ENCODE measurements around the gene PRSS57.
"Not testable (repeated sequence)": the region's sequence is repeated elsewhere in the genome, so short reads cannot be mapped to it uniquely, and the experiment has no call there.

Gene PRSS57

GRCh38 chr19:731000-731399, 35.7 kb upstream of the PRSS57 start:
- Mint-ChIP-seq H3K9me3 (no peaks in the 10 kb centered on the region), H3K27ac (ENCODE audit: low read depth) (no peak overlapping the region), H3K27me3 (no peaks in the 10 kb centered on the region), H3K36me3 (ENCODE audit: insufficient read depth) (peaks cover 7% of the 10 kb centered on the region), H3K4me3 (no peak overlapping the region), H3K4me1 (peaks cover 14% of the 10 kb centered on the region)
- no peak for ATAC-seq (replicated peaks; ENCODE audit: extremely low read depth, poor library complexity, severe bottlenecking)
- DNase-seq (ENCODE audit: low spot score in 2 of 2): no peak

DNA sequence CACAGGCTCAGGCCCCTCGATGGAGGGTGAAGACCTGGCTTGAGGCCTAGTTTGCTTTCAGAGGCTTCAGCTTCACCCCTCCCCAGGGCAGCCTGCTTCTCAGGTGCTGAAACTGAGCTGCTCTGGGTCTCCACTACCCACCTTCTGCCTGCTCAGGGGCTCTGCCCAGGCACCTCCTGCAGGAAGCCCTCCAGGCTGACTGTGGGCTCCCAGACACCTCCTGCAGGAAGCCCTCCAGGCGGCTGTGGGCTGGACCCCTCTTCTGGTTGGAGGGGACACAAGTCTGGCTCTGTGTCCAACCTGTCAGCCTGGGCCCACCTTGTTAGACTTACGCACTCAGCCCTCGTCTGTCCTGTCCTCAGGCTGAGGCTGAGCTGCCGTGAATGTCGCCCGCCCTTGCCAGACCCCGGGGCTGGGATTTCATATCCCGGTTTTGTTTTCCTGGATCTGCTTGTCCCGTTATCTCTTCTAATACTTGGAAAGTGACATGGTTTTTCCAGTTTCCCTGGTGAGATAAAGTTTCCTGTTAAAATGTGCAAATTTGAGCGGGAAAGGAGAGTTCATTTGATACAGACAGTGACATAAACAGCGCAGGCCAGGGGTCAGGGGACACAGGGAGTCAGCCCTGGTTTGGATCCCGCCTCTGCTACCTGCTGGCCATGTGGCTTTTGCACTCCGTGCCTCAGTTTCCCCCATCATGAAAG, 34.9 kb upstream of the PRSS57 start:
- no peak overlapping the region for H3K27ac Mint-ChIP-seq (ENCODE audit: low read depth)
- DNase-seq (ENCODE audit: low spot score in 2 of 2) (no peak), ATAC-seq (replicated peaks; ENCODE audit: extremely low read depth, poor library complexity, severe bottlenecking) (no peak)
- no peaks in the 10 kb centered on the region for H3K27me3 Mint-ChIP-seq
- H3K9me3 Mint-ChIP-seq: no peaks in the 10 kb centered on the region
- no peak overlapping the region for H3K4me3 Mint-ChIP-seq
- peaks cover 14% of the 10 kb centered on the region for H3K4me1 Mint-ChIP-seq
- H3K36me3 Mint-ChIP-seq (ENCODE audit: insufficient read depth): peaks cover 7% of the 10 kb centered on the region

DNA sequence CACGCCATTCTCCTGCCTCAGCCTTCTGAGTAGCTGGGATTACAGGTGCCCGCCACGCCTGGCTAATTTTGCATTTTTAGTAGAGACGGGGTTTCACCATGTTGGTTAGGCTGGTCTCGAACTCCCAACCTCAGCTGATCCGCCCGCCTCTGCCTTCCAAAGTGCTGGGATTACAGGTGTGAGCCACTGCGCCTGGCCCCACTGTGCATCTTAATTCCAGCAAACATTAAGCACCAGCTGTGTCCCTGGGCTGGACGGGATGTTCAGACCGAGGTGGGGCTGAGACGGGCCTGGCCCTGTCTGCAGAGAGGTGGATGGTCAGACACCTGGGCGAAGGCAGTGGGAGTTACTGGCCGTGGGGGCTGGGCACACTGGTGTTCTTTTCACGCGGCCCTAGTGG, 34.3 kb upstream of the PRSS57 start:
- ATAC-seq (replicated peaks; ENCODE audit: extremely low read depth, poor library complexity, severe bottlenecking): not testable (repeated sequence)
- peaks cover 14% of the 10 kb centered on the region for H3K4me1 Mint-ChIP-seq

GRCh38 chr19:728011-728410, 32.8 kb upstream of the PRSS57 start:
- DNase-seq (ENCODE audit: low spot score in 2 of 2) (no peak), ATAC-seq (replicated peaks; ENCODE audit: extremely low read depth, poor library complexity, severe bottlenecking) (no peak)
- no peak overlapping the region for H3K27ac Mint-ChIP-seq (ENCODE audit: low read depth)
- H3K4me3 Mint-ChIP-seq: no peak overlapping the region
- H3K27me3 Mint-ChIP-seq: peaks cover 5% of the 10 kb centered on the region
- H3K4me1 Mint-ChIP-seq: peaks cover under 1% of the 10 kb centered on the region
- peaks cover 2% of the 10 kb centered on the region for H3K36me3 Mint-ChIP-seq (ENCODE audit: insufficient read depth)
- no peaks in the 10 kb centered on the region for H3K9me3 Mint-ChIP-seq

More for the DNA sequence above, 34.3 kb upstream of the PRSS57 start:
- H3K27ac Mint-ChIP-seq (ENCODE audit: low read depth); H3K9me3 Mint-ChIP-seq; DNase-seq (ENCODE audit: low spot score in 2 of 2); H3K4me3 Mint-ChIP-seq; H3K36me3 Mint-ChIP-seq (ENCODE audit: insufficient read depth); H3K27me3 Mint-ChIP-seq: not testable (repeated sequence)

DNA sequence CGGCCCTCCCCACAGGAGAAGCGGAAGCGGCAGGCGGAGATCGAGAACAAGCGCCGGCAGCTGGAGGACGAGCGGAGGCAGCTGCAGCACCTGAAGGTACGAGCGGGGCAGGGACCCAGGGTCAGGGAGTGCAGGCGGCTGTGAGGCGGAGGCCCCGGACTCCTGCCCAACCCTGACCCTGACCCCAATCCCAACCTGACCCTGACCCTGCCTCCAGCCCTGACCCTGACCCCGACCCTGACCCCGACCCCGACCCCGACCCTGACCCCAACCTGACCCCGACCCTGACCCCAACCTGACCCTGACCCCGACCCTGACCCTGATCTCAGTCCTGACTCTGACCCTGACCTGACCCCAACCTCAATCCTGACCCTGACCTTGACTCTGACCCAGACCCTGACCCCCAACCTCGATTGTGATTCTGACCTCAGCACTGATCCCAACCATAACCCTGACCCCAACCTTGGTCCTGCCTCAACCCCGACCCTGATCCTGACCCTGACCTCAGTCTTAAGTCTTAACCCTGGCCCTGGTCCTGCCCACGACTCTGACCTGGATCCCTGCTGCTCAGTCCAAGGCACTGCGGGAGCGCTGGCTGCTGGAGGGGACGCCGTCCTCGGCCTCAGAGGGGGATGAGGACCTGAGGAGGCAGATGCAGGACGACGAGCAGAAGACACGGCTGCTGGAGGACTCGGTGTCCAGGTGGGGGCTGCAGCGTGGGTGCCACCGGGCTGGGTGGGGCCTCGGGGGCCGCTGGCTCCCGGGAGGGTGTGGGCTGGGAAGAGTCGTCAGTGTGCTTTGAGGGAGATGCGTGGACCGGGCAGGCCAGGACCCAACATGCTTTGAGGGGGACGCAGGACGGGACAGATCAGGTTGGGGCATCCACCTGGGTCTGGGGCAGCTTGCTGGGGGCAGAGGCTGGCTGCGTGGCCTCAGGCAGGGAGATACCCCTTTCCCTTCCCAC, 32.0 kb upstream of the PRSS57 start:
- no peak for DNase-seq (ENCODE audit: low spot score in 2 of 2)
- Mint-ChIP-seq H3K27ac (ENCODE audit: low read depth) (no peak overlapping the region), H3K36me3 (ENCODE audit: insufficient read depth) (peaks cover 2% of the 10 kb centered on the region), H3K4me1 (no peaks in the 10 kb centered on the region), H3K4me3 (no peak overlapping the region), H3K9me3 (no peaks in the 10 kb centered on the region), H3K27me3 (peaks cover 12% of the 10 kb centered on the region)
- no peak for ATAC-seq (replicated peaks; ENCODE audit: extremely low read depth, poor library complexity, severe bottlenecking)

GRCh38 chr19:725461-726089, 30.3 kb upstream of the PRSS57 start:
- Mint-ChIP-seq H3K4me1 (no peaks in the 10 kb centered on the region), H3K4me3 (no peak overlapping the region), H3K9me3 (no peaks in the 10 kb centered on the region), H3K27me3 (peaks cover 15% of the 10 kb centered on the region), H3K36me3 (ENCODE audit: insufficient read depth) (no peaks in the 10 kb centered on the region), H3K27ac (ENCODE audit: low read depth) (no peak overlapping the region)
- no peak for ATAC-seq (replicated peaks; ENCODE audit: extremely low read depth, poor library complexity, severe bottlenecking)
- DNase-seq (ENCODE audit: low spot score in 2 of 2): no peak

- no peaks in the 10 kb centered on the region for H3K36me3 Mint-ChIP-seq (ENCODE audit: insufficient read depth)
- DNase-seq (ENCODE audit: low spot score in 2 of 2) (no peak), ATAC-seq (replicated peaks; ENCODE audit: extremely low read depth, poor library complexity, severe bottlenecking) (no peak)
- no peak overlapping the region for H3K4me3 Mint-ChIP-seq
- H3K27ac Mint-ChIP-seq (ENCODE audit: low read depth): no peak overlapping the region
- H3K27me3 Mint-ChIP-seq: peaks cover 18% of the 10 kb centered on the region
- no peaks in the 10 kb centered on the region for H3K4me1 Mint-ChIP-seq
- no peaks in the 10 kb centered on the region for H3K9me3 Mint-ChIP-seq
Observed at GRCh38 chr19:723714-724113, 28.5 kb upstream of the PRSS57 start.

GRCh38 chr19:723247-723646, 28.0 kb upstream of the PRSS57 start:
- ATAC-seq (replicated peaks; ENCODE audit: extremely low read depth, poor library complexity, severe bottlenecking) (no peak), DNase-seq (ENCODE audit: low spot score in 2 of 2) (no peak)
- no peaks in the 10 kb centered on the region for H3K36me3 Mint-ChIP-seq (ENCODE audit: insufficient read depth)
- no peak overlapping the region for H3K4me3 Mint-ChIP-seq
- H3K27ac Mint-ChIP-seq (ENCODE audit: low read depth): no peak overlapping the region
- H3K4me1 Mint-ChIP-seq: no peaks in the 10 kb centered on the region
- no peaks in the 10 kb centered on the region for H3K9me3 Mint-ChIP-seq
- H3K27me3 Mint-ChIP-seq: peaks cover 23% of the 10 kb centered on the region

DNA sequence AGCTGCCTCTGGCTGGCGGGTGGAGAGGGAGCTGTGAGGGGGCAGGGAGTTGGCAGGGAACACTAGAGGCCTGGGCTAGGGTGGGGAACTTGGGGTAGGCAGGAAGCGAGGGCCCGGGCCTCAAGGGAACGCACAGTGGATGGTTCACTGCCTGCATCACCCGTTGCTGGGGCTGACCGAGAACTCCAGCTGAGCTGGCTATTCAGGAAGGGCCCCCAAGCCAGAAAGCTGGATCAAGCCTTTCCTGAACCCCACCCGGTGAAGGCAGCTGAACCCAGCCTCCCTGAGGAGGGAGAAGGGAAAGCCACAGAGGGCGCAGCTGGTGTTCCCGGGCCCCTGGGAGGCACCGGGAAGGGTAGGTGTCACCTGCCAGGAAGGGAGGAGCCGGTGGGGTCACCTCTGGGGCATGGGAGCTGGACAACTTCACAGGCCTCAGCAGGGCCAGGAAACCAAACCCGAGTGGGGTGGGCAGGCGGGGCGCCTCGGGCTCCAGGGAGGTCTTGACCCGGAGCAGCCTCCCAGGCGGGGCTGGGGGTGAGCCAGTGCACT, 27.4 kb upstream of the PRSS57 start:
- Mint-ChIP-seq H3K4me3 (no peak overlapping the region), H3K9me3 (no peaks in the 10 kb centered on the region), H3K36me3 (ENCODE audit: insufficient read depth) (no peaks in the 10 kb centered on the region), H3K4me1 (no peaks in the 10 kb centered on the region), H3K27ac (ENCODE audit: low read depth) (no peak overlapping the region), H3K27me3 (peaks cover 29% of the 10 kb centered on the region)
- no peak for ATAC-seq (replicated peaks; ENCODE audit: extremely low read depth, poor library complexity, severe bottlenecking)
- DNase-seq (ENCODE audit: low spot score in 2 of 2): no peak

DNA sequence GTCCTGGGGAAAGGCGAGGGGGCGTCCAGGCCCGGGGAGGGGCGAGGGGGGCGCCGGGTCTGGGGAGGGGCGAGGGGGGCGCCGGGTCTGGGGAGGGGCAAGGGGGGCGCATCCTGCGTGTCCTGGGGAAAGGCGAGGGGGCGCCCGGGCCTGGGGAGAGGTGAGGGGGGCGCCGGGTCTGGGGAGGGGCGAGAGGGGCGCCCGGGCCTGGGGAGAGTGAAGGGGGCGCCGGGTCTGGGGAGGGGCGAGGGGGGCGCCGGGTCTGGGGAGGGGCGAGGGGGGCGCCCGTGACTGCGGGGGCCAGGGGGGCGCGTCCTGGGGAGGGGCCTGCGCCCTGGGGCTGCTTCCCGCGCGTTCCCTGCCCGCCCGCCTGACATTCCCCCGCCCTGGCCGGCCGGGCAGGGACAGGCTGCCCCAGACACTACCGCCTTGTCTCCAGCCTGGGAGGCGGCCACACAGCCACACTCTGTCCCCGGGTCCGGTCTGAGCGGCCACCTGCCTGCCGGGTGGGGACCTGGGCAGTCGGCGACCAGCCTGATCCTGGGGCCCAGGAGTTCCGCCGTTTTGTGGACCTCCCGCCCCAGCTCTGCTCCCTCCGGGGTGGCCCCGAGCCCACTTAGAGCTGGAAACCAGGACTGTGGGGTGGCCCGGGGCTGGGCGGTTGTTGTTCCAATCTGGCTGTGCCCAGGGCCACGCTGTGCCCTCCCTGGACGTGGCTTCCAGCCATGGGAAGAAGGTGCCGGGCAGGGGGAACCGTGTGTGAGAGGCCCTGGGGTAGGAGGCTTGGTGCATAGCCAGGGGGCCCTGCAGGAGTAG, 25.3 kb upstream of the PRSS57 start:
- Mint-ChIP-seq H3K4me1 (no peaks in the 10 kb centered on the region), H3K36me3 (ENCODE audit: insufficient read depth) (no peaks in the 10 kb centered on the region), H3K4me3 (no peak overlapping the region), H3K27ac (ENCODE audit: low read depth) (no peak overlapping the region), H3K27me3 (peaks cover 38% of the 10 kb centered on the region), H3K9me3 (peaks cover 4% of the 10 kb centered on the region)
- ATAC-seq (replicated peaks; ENCODE audit: extremely low read depth, poor library complexity, severe bottlenecking) (no peak), DNase-seq (ENCODE audit: low spot score in 2 of 2) (no peak)

DNA sequence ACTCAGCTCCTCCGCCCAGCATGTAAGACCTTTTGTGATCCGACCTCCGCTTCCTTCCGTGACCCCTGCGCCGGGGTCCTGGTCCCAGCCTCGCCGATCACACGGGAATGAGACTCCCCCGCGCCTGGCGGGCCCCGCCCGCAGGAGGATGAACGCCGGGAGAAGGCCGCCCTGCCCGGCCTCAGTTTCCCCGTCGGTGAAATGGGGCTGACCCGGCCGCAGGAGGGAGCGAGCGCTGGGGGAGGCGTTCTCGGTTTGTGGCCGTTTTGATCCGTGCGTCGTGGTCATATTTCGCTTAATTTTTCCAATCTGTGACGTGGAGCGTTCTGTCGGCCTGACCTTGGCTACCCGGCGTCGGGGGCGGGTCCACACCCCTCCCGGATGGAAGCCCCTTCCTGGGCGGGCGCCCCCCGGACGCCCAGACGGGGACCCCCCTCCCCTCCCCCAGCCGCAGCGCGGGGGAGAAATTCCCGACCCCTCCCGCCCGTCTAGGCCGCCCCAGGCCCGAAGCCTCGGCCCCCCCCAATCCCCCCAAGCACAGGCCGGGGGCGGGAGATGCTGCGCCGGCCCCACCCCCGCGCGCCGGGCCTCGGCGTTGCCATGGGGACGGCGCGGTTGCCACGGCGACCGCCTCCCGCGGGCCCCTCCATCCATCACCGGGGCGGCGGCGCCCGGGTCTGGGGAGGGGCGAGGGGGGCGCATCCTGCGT, 24.5 kb upstream of the PRSS57 start:
- peaks cover 8% of the 10 kb centered on the region for H3K9me3 Mint-ChIP-seq
- ATAC-seq (replicated peaks; ENCODE audit: extremely low read depth, poor library complexity, severe bottlenecking): no peak
- DNase-seq (ENCODE audit: low spot score in 2 of 2): no peak
- H3K36me3 Mint-ChIP-seq (ENCODE audit: insufficient read depth): no peaks in the 10 kb centered on the region
- no peak overlapping the region for H3K27ac Mint-ChIP-seq (ENCODE audit: low read depth)
- H3K27me3 Mint-ChIP-seq: peaks cover 43% of the 10 kb centered on the region
- no peak overlapping the region for H3K4me3 Mint-ChIP-seq
- no peaks in the 10 kb centered on the region for H3K4me1 Mint-ChIP-seq

Measured in central memory CD8-positive, alpha-beta T cell (primary cell).